Measurements from ENCODE around the gene SNAPC4. TPM values are rescaled to one million over a fixed set of nuclear protein-coding genes. Genes with fewer than 3 reads are reported as not detected.

SNAPC4 gene
- total RNA-seq, 1 experiment from 2014 or later = 29.7 TPM

DNA sequence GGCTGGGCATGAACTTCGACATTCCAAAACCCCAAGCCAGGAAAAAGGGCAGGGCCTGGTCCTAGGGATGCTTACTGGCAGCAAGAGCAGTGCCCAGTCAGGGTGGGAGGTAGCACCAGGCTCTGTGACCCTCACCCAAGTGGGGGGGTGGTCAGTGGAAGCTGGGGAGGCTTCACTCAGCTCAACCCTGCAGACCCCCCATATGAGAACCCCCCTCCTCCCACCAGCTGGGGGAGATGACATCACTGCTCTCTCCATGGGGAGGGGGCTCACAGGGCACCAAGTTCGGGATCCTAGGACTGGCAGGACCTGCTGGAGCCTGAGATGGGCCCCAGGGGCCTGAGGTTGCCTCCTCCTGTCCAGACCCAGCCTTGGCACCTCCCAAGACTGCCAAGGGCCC is 41.1 kb downstream of the SNAPC4 start:
- H3K14ac ChIP-seq (ENCODE audit: insufficient read depth, low read length) = no peak overlapping the region
- no CpG with 5 or more reads among the region's 2 CpGs for WGBS (ENCODE audit: extremely low coverage, insufficient read length, low lambda C conversion rate)
- Mint-ChIP-seq H3K27me3 (ENCODE audit: low read depth) (no peaks in the 10 kb centered on the region), H3K27ac (no peak overlapping the region), H3K9me3 (no peaks in the 10 kb centered on the region), H3K36me3 (ENCODE audit: insufficient read depth in 1 of 3, low read depth in 3 of 3) (peaks cover 0 to 7% (median 3%) of the 10 kb centered on the region in 3 experiments; a peak in 4 of 7 replicates), H3K4me1 (peaks cover 3 to 5% of the 10 kb centered on the region in 2 experiments; a peak in 1 of 4 replicates), H3K4me3 (no peak overlapping the region)
- H4K20me1 ChIP-seq (ENCODE audit: control insufficient read depth, insufficient read depth, insufficient read length) = no peaks in the 10 kb centered on the region
- no peaks in the 10 kb centered on the region for H3K4me1 ChIP-seq (ENCODE audit: insufficient read depth, low read length)
- no peak overlapping the region for H3K23ac ChIP-seq (ENCODE audit: insufficient read length, low read depth, low read length)
- no peak for DNase-seq
- H2BK20ac ChIP-seq (ENCODE audit: low read depth, low read length, poor library complexity, severe bottlenecking) = no peak overlapping the region
- H3K4me2 ChIP-seq (ENCODE audit: insufficient read depth, insufficient read length, low read length) = no peak overlapping the region
- no peaks in the 10 kb centered on the region for H3K79me1 ChIP-seq (ENCODE audit: insufficient read depth, low read depth, low read length, poor library complexity, severe bottlenecking)
- no peak overlapping the region for H2AK5ac ChIP-seq (ENCODE audit: insufficient read length, low read length)
- H3K9ac ChIP-seq (ENCODE audit: extremely low read depth, insufficient read length, low read length) = no peak overlapping the region
- H3K27ac ChIP-seq (ENCODE audit: insufficient read length, low read depth, low read length) = no peak overlapping the region
- no peaks in the 10 kb centered on the region for H3K27me3 ChIP-seq (ENCODE audit: insufficient read depth, low read length)
- H2BK15ac ChIP-seq (ENCODE audit: low read depth, low read length) = no peak overlapping the region
- no peak overlapping the region for H2AFZ ChIP-seq (ENCODE audit: low read length)
- H3K4ac ChIP-seq (ENCODE audit: low read depth, low read length) = no peak overlapping the region
- no peaks in the 10 kb centered on the region for H3K9me3 ChIP-seq (ENCODE audit: control insufficient read depth, low read depth, low read length)
- H3T11ph ChIP-seq (ENCODE audit: low read length) = no peak overlapping the region
- H2BK120ac ChIP-seq (ENCODE audit: low read depth, low read length, poor library complexity, severe bottlenecking) = no peak overlapping the region
- H3K56ac ChIP-seq (ENCODE audit: insufficient read length, low read depth, low read length) = no peak overlapping the region
- no peak overlapping the region for H4K91ac ChIP-seq (ENCODE audit: insufficient read length, low read depth, low read length)
- H3K23me2 ChIP-seq (ENCODE audit: insufficient read length, low read depth, low read length, poor library complexity, severe bottlenecking) = no peaks in the 10 kb centered on the region
- H3K18ac ChIP-seq (ENCODE audit: insufficient read length, low read depth, low read length) = no peak overlapping the region
- H4K8ac ChIP-seq (replicated peaks; ENCODE audit: insufficient read length, low read depth, low read length) = no peak overlapping the region
- H2BK5ac ChIP-seq (ENCODE audit: insufficient read length, low read length) = no peak overlapping the region
- H3K79me2 ChIP-seq (ENCODE audit: insufficient read depth, low read length) = no peaks in the 10 kb centered on the region
- TF ChIP-seq, protein P1, sequence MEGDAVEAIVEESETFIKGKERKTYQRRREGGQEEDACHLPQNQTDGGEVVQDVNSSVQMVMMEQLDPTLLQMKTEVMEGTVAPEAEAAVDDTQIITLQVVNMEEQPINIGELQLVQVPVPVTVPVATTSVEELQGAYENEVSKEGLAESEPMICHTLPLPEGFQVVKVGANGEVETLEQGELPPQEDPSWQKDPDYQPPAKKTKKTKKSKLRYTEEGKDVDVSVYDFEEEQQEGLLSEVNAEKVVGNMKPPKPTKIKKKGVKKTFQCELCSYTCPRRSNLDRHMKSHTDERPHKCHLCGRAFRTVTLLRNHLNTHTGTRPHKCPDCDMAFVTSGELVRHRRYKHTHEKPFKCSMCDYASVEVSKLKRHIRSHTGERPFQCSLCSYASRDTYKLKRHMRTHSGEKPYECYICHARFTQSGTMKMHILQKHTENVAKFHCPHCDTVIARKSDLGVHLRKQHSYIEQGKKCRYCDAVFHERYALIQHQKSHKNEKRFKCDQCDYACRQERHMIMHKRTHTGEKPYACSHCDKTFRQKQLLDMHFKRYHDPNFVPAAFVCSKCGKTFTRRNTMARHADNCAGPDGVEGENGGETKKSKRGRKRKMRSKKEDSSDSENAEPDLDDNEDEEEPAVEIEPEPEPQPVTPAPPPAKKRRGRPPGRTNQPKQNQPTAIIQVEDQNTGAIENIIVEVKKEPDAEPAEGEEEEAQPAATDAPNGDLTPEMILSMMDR (conservative IDR thresholded peaks at IDR 0.05) = no peak
- H2BK12ac ChIP-seq (ENCODE audit: insufficient read length, low read depth, low read length) = no peak overlapping the region
- H4K5ac ChIP-seq (ENCODE audit: insufficient read length, low read depth, low read length) = no peak overlapping the region
